GM10847 (cell line): ENCODE data around the gene SYT12.

Experiments
- POLR2A ChIP-seq: IDR thresholded peaks from 2 replicates; pipeline ENCODE4 v1.6.1; 2011; ENCODE audit not compliant: insufficient read length; ENCODE audit errors: extremely low read depth

The SYT12 gene

GRCh38 chr11:67016550-67016949 lies 6.4 kb upstream of the SYT12 start:
- TF ChIP-seq POLR2A: no peak

GRCh38 chr11:67020949-67021348 lies 2.0 kb upstream of the SYT12 start:
- TF ChIP-seq POLR2A: no peak

- no peak for TF ChIP-seq POLR2A
Observed at GRCh38 chr11:67022341-67022933, 497 bp upstream of the SYT12 start.

- TF ChIP-seq POLR2A: no peak
Observed at GRCh38 chr11:67023957-67024353, 1.0 kb downstream of the SYT12 start.

- no peak for TF ChIP-seq POLR2A
Observed at GRCh38 chr11:67024410-67024809, 1.5 kb downstream of the SYT12 start.

GRCh38 chr11:67024966-67025365 lies 2.0 kb downstream of the SYT12 start:
- no peak for TF ChIP-seq POLR2A

GRCh38 chr11:67025750-67026149 lies 2.8 kb downstream of the SYT12 start:
- no peak for TF ChIP-seq POLR2A

- no peak for TF ChIP-seq POLR2A
Observed at GRCh38 chr11:67026941-67027340, 4.0 kb downstream of the SYT12 start.

- no peak for TF ChIP-seq POLR2A
Observed at GRCh38 chr11:67027483-67027930, 4.6 kb downstream of the SYT12 start.

GRCh38 chr11:67027943-67028542 lies 5.1 kb downstream of the SYT12 start:
- TF ChIP-seq POLR2A: no peak

- no peak for TF ChIP-seq POLR2A
Observed at GRCh38 chr11:67029146-67029545, 6.2 kb downstream of the SYT12 start.

GRCh38 chr11:67030976-67031375 lies 8.0 kb downstream of the SYT12 start:
- TF ChIP-seq POLR2A: no peak

- no peak for TF ChIP-seq POLR2A
Observed at GRCh38 chr11:67031791-67032561, 9.0 kb downstream of the SYT12 start.

- no peak for TF ChIP-seq POLR2A
Observed at GRCh38 chr11:67032830-67033551, 10.1 kb downstream of the SYT12 start.

GRCh38 chr11:67033661-67034166 lies 10.8 kb downstream of the SYT12 start:
- TF ChIP-seq POLR2A: no peak
